GOT3 (cell line): Measurements from ENCODE around the gene FAM153A.
"Not testable (repeated sequence)": the region's sequence is repeated elsewhere in the genome, so short reads cannot be mapped to it uniquely, and the experiment has no call there.

Experiments used
- DNase-seq: peaks from one replicate; lab custom pipeline; 2025; ENCODE audit warnings: mixed read lengths; lab: John Stamatoyannopoulos, UW

Gene FAM153A

GRCh38 chr5:177724858-177725257, 57.8 kb downstream of the FAM153A start:
- DNase-seq: not testable (repeated sequence)

DNA sequence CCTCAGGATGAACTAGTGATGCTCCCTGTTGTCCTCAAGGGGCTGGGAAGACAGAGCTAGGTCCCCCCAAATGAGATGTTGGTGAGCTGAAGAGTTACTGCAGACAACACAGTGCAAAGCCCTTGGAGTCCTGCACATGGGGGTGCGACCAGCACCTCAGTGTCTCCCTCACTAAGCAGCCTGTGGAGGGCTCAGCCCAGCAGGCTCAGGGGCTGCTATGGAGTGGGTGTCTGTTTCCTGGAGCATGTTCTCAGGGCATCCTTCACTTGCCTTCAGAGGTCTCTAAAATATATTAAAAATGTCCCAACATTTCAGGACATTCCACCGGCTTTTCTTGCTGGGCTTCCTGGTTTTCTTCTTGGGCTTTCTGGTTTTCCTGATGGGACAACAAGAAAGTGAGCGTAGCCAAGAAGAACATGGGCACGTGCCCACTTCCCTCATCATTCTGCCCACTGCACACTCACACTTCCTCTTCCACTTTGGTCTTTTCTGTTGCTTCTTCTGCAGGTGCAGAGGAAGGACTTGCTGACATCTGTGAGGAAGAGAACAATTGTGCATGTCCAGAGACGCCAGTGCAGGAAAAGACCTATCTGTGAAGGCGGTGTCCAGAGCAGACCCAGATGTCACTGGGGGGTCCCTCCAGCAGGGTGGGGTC, 58.7 kb downstream of the FAM153A start:
- DNase-seq: not testable (repeated sequence)

GRCh38 chr5:177722829-177723228, 59.9 kb downstream of the FAM153A start:
- DNase-seq: not testable (repeated sequence)

DNA sequence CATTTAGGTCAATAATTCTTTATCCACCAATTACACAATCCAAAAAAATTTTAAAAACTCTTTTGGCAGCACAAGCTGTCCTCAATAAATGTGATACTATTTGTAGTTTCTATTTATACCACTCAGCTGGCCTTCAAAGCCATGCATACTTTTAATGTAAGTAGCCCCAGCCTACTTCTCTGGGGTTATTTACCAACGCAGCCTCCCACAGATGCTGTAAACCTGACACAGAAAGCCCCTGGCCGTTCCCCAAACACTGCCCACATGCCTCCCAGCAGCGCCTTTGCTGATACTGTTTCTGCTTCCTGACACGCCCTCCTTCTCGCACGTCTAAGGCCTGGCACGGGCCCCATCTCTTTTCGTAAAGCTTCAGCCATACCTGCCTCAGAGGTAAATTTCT, 62.7 kb downstream of the FAM153A start:
- not testable (repeated sequence) for DNase-seq

GRCh38 chr5:177715423-177715822, 67.3 kb downstream of the FAM153A start:
- DNase-seq: not testable (repeated sequence)

GRCh38 chr5:177696100-177696499, 86.6 kb downstream of the FAM153A start:
- DNase-seq: not testable (repeated sequence)

DNA sequence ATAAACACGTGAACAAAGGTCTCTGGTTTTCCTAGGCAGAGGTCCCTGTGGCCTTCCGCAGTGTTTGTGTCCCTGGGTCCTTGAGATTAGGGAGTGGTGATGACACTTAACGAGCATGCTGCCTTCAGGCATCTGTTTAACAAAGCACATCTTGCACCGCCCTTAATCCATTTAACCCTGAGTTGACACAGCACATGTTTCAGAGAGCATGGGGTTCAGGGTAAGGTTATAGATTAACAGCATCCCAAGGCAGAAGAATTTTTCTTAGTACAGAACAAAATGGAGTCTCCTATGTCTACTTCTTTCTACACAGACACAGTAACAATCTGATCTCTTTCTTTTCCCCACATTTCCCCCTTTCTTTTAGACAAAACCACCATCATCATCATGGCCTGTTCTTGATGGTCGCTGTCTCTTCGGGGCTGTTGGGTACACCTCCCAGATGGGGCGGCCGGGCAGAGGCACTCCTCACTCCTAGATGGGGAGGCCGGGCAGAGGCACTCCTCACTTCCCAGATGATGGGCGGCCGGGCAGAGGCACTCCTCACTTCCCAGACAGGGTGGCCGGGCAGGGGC, 87.3 kb downstream of the FAM153A start:
- DNase-seq: not testable (repeated sequence)

GRCh38 chr5:177694518-177694835, 88.2 kb downstream of the FAM153A start:
- not testable (repeated sequence) for DNase-seq

DNA sequence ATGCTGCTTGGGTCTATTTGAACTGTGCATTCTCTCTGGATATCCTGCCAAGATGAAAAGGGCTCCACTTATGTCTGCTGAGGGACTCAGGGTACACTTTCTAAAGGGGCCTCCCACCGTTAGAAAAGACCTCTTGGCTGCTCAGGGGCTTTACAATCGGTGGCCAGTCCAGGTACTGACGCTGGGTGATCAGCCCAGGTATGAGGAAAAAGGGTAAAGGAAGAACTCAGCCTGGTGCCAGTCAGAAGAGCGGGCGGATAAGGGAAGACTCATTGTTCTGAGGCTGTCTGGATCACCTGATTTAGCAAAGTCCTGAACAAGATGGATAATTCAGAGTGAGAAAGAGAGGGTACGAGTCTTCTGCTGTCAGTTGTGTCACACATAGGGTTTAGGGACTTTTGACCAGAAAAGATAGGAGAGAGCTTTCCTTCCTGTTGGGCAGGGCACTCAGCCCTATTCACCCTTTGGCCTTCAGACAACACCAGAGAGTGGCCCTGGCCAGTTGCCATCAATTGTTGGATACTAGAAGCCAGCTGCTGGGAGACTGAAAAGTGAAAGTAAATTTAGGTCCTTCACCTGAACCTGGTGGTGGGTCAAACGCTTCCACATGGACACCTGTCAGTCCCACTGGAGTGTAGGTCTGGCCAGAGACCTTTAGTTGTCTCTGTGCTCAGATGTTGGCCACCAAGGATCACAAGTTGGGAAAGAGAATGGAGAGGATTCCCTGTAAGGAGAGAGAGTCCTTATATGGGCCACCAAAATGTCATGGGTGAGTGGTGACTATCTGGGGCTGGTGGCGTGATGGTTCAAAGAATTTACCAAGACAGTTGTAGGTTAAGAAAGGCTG, 88.8 kb downstream of the FAM153A start:
- not testable (repeated sequence) for DNase-seq

DNA sequence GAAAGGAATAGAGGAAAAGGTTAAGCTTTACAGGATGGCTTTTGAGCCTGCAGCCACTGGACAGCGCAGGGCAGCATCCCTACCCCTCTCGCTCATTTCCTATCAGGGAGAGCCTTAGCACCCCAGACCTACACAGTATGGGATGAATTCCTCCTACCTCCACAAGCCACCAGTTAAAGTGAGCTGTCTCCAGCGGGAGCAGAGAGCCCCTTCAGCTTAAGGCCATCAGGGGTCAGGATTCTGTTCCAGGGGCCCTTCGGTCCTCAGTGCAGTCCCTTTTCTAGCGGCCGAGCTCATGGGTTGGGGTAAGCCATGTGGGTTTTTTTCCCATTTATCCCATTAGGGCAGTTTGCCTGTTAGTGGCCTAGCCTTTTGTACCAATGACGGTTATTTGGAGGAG, 89.7 kb downstream of the FAM153A start:
- DNase-seq: not testable (repeated sequence)

DNA sequence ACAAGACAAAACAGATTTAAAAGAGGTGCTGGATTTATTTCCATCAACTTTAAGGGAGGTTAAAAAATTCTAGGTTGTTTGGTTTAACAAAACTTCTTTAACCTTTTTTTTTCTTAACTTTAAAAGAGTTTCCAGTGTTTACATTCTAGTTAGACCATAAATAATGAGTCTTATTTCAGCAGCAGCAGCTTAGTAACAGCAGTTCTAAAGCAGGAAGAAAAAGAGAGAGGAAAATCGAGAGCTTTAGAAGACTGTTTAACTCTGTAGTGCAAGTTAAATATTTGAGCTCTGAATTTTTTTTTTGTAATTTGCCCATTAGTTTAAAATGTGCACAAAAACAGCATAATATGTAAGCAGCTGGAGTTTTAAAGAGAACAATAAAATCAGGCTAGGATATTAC, 90.2 kb downstream of the FAM153A start:
- DNase-seq: not testable (repeated sequence)

DNA sequence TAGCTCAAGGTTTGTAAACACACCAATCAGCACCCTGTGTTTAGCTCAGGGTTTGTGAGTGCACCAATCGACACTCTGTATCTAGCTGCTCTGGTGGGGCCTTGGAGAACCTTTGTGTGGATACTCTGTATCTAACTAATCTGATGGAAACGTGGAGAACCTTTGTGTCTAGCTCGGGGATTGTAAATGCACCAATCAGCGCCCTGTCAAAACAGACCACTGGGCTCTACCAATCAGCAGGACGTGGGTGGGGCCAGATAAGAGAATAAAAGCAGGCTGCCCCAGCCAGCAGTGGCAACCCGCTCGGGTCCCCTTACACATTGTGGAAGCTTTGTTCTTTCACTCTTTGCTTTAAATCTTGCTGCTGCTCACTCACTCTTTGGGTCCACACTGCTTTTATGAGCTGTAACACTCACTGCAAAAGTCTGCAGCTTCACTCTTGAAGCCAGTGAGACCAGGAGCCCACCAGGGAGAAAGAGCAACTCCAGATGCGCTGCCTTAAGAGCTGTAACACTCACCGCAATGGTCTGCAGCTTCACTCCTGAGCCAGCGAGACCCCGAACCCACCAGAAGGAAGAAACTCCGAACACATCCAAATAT, 93.6 kb downstream of the FAM153A start:
- not testable (repeated sequence) for DNase-seq

DNA sequence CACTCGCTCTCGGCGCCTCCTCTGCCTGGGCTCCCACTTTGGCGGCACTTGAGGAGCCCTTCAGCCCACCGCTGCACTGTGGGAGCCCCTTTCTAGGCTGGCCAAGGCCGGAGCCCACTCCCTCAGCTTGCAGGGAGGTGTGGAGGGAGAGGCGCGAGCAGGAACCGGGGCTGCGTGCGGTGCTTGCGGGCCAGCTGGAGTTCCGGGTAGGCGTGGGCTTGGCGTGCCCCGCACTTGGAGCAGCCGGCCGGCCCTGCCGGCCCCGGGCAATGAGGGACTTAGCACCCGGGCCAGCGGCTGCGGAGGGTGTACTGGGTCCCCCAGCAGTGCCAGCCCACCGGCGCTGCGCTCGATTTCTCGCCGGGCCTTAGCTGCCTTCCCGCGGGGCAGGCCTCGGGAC, 94.6 kb downstream of the FAM153A start:
- not testable (repeated sequence) for DNase-seq

DNA sequence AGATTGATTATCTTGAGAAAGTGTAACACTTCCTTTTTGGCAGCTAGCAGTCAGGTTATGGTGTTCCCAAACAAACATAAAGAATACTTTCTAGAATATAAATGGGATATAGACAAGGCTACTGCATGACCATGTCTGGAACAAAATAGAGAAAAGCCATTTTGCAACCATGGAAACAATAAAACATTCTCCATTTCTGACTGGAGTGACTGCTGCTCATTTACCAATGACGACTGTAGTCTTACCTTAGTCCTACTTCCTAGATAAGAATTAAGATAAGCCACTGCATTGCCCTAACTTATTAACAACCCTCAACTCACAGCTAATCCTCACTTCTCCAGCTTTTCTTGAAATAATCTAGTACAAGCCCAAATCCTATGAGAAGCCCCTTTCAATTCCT, 100.8 kb downstream of the FAM153A start:
- not testable (repeated sequence) for DNase-seq
